GM12892 (cell line): ENCODE results near the gene CADM4.
A peak's percentile ranks its signal among the peaks of the same experiment; 100 is the strongest.

Source experiments
- DNase-seq: peaks from one replicate; pipeline ENCODE4 v3.0.0; 2011; ENCODE audit not compliant: insufficient read length
- FAIRE-seq: peaks from 2 replicates; lab custom pipeline; 2011; peaks lifted over from hg19 to GRCh38; lab: Jason Lieb, UNC
- POLR2A ChIP-seq: IDR thresholded peaks from 2 replicates; pipeline ENCODE4 v1.6.1; 2011; ENCODE audit warnings: low read depth, low read length, control low read depth
- POLR2AphosphoS5 ChIP-seq: IDR thresholded peaks from 2 replicates; pipeline ENCODE4 v1.6.1; 2011; ENCODE audit warnings: low read depth, low read length, control low read depth
- TAF1 ChIP-seq: IDR thresholded peaks from 2 replicates; pipeline ENCODE4 v1.6.1; 2011; ENCODE audit warnings: low read depth, mild to moderate bottlenecking, control low read depth, low read length, borderline replicate concordance

The CADM4 gene

GRCh38 chr19:43675269-43675879 is 35.7 kb upstream of the CADM4 start:
- TF ChIP-seq POLR2AphosphoS5 (no peak), TAF1 (peak; percentile 39; the same call in 1 of the 2 replicates), POLR2A (no peak)
- no peak for DNase-seq
- no peak for FAIRE-seq

- DNase-seq (no peak), FAIRE-seq (no peak)
- TF ChIP-seq TAF1 (no peak), POLR2A (no peak), POLR2AphosphoS5 (no peak)
Observed at GRCh38 chr19:43674596-43674995, 34.9 kb upstream of the CADM4 start.

GRCh38 chr19:43674183-43674582 is 34.5 kb upstream of the CADM4 start:
- DNase-seq (no peak), FAIRE-seq (no peak)
- TF ChIP-seq TAF1 (no peak), POLR2AphosphoS5 (no peak), POLR2A (no peak)

GRCh38 chr19:43673637-43674036 is 34.0 kb upstream of the CADM4 start:
- no peak for TF ChIP-seq POLR2A
- no peak for TF ChIP-seq POLR2AphosphoS5
- no peak for TF ChIP-seq TAF1
- DNase-seq = no peak
- FAIRE-seq = no peak

- TF ChIP-seq POLR2AphosphoS5 = no peak
- no peak for TF ChIP-seq TAF1
- TF ChIP-seq POLR2A = no peak
- no peak for DNase-seq
- FAIRE-seq = no peak
Observed at GRCh38 chr19:43672061-43672679, 32.5 kb upstream of the CADM4 start.

- no peak for TF ChIP-seq POLR2AphosphoS5
- no peak for TF ChIP-seq TAF1
- TF ChIP-seq POLR2A = no peak; the same call in 1 of the 2 replicates
- DNase-seq (peak; percentile 88), FAIRE-seq (peak; percentile 89)
Observed at GRCh38 chr19:43668406-43669109, 28.9 kb upstream of the CADM4 start.

- TF ChIP-seq TAF1 = no peak
- TF ChIP-seq POLR2A = no peak
- TF ChIP-seq POLR2AphosphoS5 = no peak
- DNase-seq (no peak), FAIRE-seq (no peak)
Observed at GRCh38 chr19:43667876-43668405, 28.3 kb upstream of the CADM4 start.

- FAIRE-seq (no peak), DNase-seq (no peak)
- TF ChIP-seq POLR2AphosphoS5 (no peak), TAF1 (no peak), POLR2A (no peak)
Observed at GRCh38 chr19:43667126-43667875, 27.7 kb upstream of the CADM4 start.

GRCh38 chr19:43664018-43664417 is 24.4 kb upstream of the CADM4 start:
- TF ChIP-seq TAF1 (no peak), POLR2A (no peak), POLR2AphosphoS5 (no peak)
- no peak for DNase-seq
- FAIRE-seq = peak; percentile 53

- DNase-seq (no peak), FAIRE-seq (no peak)
- TF ChIP-seq POLR2AphosphoS5 = no peak
- TF ChIP-seq POLR2A = no peak
- no peak for TF ChIP-seq TAF1
Observed at GRCh38 chr19:43662487-43662886, 22.8 kb upstream of the CADM4 start.

GRCh38 chr19:43660971-43661360 is 21.3 kb upstream of the CADM4 start:
- no peak for TF ChIP-seq POLR2A
- no peak for TF ChIP-seq POLR2AphosphoS5
- DNase-seq = no peak
- FAIRE-seq = no peak
